ENCODE data around the gene EIF2D. TPM values are rescaled to one million over a fixed set of nuclear protein-coding genes. Genes with fewer than 3 reads are reported as not detected.

The EIF2D gene
- total and polyA plus RNA-seq, 9 of the 15 experiments (the other 6 are each of a cell fraction or from before 2014, with no cell fraction given), result 81.1 to 138 (median 93.9) TPM

DNA sequence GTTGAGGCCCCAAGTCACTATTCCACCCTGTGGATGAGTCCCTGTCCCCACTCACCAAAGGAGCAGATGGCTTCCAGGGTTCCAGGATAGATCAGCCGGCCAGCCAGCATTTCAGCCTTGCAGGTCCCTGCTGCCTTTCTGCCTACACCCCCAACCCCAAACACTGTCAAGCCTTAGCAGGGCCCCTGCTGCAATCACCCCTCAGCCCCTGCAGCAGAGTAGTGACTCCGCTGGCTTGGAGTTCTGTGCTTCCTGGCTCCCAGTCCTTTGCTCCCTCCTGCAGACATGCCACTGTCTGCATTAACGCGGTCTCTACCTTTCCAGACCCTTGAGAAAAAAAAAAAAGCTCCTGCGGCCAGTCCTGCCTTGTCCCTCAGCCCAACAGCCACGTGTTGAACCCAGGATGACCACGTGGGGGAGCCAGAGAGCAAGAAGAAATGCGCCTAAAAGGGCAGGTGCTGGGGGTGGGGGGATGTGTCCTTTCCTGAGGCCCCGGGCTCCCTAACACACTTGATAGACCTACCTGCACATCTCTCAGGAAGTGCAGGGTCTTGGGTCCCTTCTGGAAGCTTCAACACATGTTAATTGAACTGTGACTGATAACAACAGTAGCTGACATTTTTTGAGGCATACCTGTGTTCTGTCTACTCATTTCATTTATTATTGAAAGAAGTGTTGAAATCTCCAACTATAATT lies 67.6 kb downstream of the EIF2D start (continued):
- TF ChIP-seq, protein P1, sequence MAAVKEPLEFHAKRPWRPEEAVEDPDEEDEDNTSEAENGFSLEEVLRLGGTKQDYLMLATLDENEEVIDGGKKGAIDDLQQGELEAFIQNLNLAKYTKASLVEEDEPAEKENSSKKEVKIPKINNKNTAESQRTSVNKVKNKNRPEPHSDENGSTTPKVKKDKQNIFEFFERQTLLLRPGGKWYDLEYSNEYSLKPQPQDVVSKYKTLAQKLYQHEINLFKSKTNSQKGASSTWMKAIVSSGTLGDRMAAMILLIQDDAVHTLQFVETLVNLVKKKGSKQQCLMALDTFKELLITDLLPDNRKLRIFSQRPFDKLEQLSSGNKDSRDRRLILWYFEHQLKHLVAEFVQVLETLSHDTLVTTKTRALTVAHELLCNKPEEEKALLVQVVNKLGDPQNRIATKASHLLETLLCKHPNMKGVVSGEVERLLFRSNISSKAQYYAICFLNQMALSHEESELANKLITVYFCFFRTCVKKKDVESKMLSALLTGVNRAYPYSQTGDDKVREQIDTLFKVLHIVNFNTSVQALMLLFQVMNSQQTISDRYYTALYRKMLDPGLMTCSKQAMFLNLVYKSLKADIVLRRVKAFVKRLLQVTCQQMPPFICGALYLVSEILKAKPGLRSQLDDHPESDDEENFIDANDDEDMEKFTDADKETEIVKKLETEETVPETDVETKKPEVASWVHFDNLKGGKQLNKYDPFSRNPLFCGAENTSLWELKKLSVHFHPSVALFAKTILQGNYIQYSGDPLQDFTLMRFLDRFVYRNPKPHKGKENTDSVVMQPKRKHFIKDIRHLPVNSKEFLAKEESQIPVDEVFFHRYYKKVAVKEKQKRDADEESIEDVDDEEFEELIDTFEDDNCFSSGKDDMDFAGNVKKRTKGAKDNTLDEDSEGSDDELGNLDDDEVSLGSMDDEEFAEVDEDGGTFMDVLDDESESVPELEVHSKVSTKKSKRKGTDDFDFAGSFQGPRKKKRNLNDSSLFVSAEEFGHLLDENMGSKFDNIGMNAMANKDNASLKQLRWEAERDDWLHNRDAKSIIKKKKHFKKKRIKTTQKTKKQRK (IDR thresholded peaks at IDR 0.05; ENCODE audit: borderline replicate concordance, low read depth, low read length), result no peak
- TF ChIP-seq, protein P2, sequence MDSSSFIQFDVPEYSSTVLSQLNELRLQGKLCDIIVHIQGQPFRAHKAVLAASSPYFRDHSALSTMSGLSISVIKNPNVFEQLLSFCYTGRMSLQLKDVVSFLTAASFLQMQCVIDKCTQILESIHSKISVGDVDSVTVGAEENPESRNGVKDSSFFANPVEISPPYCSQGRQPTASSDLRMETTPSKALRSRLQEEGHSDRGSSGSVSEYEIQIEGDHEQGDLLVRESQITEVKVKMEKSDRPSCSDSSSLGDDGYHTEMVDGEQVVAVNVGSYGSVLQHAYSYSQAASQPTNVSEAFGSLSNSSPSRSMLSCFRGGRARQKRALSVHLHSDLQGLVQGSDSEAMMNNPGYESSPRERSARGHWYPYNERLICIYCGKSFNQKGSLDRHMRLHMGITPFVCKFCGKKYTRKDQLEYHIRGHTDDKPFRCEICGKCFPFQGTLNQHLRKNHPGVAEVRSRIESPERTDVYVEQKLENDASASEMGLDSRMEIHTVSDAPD (CRISPR knock-in tag; IDR thresholded peaks at IDR 0.05), result no peak
- TF ChIP-seq U2AF1 (optimal IDR thresholded peaks at IDR 0.05; ENCODE audit: low read depth, low read length) (no peak), CXXC5 (CRISPR knock-in tag; IDR thresholded peaks at IDR 0.05) (peak; percentile 49), PTRF (tag; IDR thresholded peaks at IDR 0.05) (no peak), U2AF2 (optimal IDR thresholded peaks at IDR 0.05; ENCODE audit: low read depth, low read length) (no peak), ZNF75A (CRISPR knock-in tag; IDR thresholded peaks at IDR 0.05) (0 out of 2 replicates have a peak, but pooled peaks have one; percentile 41)
- TF ChIP-seq, protein P3, sequence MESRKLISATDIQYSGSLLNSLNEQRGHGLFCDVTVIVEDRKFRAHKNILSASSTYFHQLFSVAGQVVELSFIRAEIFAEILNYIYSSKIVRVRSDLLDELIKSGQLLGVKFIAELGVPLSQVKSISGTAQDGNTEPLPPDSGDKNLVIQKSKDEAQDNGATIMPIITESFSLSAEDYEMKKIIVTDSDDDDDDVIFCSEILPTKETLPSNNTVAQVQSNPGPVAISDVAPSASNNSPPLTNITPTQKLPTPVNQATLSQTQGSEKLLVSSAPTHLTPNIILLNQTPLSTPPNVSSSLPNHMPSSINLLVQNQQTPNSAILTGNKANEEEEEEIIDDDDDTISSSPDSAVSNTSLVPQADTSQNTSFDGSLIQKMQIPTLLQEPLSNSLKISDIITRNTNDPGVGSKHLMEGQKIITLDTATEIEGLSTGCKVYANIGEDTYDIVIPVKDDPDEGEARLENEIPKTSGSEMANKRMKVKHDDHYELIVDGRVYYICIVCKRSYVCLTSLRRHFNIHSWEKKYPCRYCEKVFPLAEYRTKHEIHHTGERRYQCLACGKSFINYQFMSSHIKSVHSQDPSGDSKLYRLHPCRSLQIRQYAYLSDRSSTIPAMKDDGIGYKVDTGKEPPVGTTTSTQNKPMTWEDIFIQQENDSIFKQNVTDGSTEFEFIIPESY (CRISPR knock-in tag; IDR thresholded peaks at IDR 0.05), result no peak
- TF ChIP-seq, protein P4, sequence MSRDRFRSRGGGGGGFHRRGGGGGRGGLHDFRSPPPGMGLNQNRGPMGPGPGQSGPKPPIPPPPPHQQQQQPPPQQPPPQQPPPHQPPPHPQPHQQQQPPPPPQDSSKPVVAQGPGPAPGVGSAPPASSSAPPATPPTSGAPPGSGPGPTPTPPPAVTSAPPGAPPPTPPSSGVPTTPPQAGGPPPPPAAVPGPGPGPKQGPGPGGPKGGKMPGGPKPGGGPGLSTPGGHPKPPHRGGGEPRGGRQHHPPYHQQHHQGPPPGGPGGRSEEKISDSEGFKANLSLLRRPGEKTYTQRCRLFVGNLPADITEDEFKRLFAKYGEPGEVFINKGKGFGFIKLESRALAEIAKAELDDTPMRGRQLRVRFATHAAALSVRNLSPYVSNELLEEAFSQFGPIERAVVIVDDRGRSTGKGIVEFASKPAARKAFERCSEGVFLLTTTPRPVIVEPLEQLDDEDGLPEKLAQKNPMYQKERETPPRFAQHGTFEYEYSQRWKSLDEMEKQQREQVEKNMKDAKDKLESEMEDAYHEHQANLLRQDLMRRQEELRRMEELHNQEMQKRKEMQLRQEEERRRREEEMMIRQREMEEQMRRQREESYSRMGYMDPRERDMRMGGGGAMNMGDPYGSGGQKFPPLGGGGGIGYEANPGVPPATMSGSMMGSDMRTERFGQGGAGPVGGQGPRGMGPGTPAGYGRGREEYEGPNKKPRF (IDR thresholded peaks at IDR 0.05; ENCODE audit: low read depth, low read length), result no peak
- TF ChIP-seq, protein P5, sequence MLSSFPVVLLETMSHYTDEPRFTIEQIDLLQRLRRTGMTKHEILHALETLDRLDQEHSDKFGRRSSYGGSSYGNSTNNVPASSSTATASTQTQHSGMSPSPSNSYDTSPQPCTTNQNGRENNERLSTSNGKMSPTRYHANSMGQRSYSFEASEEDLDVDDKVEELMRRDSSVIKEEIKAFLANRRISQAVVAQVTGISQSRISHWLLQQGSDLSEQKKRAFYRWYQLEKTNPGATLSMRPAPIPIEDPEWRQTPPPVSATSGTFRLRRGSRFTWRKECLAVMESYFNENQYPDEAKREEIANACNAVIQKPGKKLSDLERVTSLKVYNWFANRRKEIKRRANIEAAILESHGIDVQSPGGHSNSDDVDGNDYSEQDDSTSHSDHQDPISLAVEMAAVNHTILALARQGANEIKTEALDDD (IDR thresholded peaks at IDR 0.05), result no peak
- TF ChIP-seq, protein P6, sequence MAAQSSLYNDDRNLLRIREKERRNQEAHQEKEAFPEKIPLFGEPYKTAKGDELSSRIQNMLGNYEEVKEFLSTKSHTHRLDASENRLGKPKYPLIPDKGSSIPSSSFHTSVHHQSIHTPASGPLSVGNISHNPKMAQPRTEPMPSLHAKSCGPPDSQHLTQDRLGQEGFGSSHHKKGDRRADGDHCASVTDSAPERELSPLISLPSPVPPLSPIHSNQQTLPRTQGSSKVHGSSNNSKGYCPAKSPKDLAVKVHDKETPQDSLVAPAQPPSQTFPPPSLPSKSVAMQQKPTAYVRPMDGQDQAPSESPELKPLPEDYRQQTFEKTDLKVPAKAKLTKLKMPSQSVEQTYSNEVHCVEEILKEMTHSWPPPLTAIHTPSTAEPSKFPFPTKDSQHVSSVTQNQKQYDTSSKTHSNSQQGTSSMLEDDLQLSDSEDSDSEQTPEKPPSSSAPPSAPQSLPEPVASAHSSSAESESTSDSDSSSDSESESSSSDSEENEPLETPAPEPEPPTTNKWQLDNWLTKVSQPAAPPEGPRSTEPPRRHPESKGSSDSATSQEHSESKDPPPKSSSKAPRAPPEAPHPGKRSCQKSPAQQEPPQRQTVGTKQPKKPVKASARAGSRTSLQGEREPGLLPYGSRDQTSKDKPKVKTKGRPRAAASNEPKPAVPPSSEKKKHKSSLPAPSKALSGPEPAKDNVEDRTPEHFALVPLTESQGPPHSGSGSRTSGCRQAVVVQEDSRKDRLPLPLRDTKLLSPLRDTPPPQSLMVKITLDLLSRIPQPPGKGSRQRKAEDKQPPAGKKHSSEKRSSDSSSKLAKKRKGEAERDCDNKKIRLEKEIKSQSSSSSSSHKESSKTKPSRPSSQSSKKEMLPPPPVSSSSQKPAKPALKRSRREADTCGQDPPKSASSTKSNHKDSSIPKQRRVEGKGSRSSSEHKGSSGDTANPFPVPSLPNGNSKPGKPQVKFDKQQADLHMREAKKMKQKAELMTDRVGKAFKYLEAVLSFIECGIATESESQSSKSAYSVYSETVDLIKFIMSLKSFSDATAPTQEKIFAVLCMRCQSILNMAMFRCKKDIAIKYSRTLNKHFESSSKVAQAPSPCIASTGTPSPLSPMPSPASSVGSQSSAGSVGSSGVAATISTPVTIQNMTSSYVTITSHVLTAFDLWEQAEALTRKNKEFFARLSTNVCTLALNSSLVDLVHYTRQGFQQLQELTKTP (IDR thresholded peaks at IDR 0.05; ENCODE audit: low read depth in 1 of 2, partially characterized antibody in 2 of 2), result peak in 1 of 2 experiments; percentile 63
